Iris pigment epithelial cell (primary cell): ENCODE results near the gene NCOR2.

Experiments
- DNase-seq: peaks from one replicate; pipeline ENCODE4 v3.0.0-alpha.2; 2011; ENCODE audit warnings: low read depth

The NCOR2 gene

DNA sequence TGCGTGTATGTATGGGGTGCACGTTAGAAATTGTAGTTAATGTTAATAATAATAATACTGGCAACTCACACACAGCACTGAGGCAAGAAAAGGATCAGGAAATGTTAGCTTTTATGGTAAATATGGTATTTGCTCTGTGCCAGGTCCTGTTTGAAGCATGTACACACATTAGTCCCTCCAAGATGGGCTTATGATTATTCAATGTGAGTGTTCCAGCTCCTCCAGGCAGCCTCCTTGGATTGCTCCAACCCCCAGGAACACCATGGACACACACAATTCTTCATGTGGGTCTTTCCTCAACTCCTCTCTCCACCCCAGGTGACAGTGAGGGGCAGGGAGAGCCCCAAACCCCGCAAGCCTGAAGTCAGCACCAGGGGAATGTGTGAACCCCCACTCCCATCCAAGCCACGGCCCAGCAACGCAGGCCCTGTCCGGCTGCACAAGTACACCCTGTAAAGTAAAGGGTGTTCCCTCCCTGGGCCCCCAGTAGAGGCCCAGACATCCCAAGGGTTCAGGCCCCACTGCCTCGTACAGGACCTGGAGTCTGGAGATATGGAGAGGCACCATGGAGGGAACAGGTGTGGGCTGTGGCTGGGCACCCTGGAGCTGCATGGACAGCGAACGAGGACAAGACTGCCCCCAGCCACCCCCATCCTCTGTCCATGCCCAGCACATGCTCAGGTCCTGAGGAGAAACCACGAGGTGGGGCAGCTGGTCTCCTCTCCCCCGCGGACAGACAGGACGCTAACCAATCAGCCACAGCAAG lies 41.3 kb downstream of the NCOR2 start:
- no peak for DNase-seq

DNA sequence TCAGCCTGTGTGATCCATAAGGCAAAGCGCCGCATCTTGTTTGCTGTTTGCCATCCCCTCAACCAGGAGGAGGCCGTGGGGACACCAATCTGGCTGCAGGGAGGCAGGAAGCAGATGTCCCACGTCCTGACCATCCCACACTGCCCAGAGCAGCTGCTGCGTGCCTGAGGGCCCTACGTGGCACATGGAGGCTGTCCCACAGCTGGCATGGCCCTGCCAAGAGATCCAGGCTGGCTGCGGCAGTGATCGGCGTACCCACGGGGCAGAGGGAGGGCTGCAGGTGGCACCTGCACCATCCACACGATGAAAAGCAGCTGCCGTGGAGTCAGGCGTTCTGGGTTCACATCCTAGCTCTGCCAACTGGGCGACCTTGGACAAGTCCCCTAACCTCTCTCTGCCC lies 42.0 kb downstream of the NCOR2 start:
- DNase-seq = no peak

DNA sequence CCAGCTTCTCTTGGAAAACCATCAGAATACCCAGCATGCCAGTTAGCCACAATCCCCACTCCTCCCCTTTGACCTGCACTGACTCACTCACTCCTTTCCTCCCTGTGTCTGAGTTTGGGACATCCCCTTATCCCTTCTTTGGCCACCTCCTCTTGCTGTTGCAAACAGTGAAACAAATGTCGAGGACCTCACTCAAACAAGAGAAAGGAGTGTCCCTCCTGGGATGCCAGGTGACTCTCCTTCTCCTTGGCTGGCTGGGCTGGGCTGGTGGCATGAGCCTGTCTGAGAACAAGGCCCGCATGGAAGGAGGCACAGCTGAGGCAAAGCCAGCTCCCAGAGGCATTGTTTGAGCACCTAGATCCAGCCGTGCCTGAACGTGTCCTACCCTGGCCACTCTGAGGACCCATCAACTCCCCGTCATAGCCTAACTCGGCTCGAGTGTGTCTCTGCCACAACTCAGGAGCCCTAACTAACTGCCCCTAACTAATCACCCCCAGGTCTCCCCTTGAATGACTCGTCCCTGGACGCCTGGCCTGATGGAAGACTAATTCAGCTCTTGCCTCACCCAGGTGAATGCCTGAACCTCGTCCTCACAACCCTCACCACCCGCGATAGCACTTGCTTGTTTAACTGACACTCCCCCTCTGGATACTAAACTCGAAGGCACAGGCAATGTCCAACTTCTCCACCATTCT lies 43.0 kb downstream of the NCOR2 start:
- peak; percentile 84 for DNase-seq

DNA sequence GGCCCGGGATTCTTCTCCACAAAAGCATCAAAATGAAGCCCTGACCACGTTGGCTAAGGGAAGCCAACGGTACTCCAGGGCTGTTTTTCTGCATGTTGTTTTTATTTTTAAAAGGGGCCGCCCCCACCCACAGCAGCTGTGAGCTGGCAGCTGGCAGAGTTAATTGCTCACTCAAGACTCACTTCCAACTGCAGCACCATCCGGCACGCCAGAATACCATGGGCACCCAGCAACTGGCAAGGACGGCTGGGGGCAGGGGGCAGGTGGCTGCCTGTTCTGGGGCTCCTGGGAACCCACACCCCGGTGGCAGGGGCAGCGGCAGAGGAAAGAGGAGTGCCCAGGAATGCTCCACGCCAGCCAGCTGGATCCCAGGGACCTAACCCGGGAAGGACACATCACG lies 44.3 kb downstream of the NCOR2 start:
- no peak for DNase-seq

DNA sequence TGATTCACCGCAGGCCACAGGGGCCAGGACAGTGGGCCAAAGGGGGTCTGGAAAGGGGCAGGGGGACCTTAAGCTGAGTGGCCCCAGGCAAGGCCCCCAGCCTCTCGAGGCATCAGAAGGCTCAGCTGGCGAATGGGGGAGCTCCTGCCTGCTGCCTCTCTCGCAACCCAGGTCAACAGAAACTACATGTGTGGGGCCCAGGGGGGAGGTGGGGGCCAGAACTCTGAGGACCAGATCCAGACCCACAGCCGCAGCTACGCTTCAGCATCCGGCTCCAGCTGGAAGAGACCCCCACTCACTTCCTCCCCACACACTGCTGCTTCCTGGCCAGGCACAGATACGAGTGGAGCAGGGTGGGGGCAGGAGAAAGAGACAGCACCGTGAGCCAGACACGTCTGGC lies 46.5 kb downstream of the NCOR2 start:
- no peak for DNase-seq

DNA sequence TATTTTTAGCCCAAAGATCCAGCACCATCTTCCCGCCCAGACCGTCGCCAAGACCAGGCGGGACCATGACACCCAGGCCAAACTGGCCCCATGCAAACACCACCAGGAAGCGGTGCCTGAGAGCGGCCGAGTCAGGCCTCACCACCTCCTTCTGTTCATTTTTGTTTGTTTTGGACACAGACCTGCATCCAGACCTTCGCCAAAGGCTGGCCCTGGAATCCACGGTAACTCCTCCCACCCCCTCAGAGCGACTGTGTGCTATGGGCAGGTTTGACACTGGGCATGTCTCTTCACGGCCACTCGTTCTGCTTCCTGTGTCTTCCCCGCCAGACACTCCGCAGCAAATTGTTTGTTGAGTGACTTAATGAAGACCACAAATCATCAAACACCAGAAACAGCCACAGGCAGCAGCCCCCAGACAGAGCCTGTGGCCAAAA lies 47.1 kb downstream of the NCOR2 start:
- peak; percentile 64 for DNase-seq

DNA sequence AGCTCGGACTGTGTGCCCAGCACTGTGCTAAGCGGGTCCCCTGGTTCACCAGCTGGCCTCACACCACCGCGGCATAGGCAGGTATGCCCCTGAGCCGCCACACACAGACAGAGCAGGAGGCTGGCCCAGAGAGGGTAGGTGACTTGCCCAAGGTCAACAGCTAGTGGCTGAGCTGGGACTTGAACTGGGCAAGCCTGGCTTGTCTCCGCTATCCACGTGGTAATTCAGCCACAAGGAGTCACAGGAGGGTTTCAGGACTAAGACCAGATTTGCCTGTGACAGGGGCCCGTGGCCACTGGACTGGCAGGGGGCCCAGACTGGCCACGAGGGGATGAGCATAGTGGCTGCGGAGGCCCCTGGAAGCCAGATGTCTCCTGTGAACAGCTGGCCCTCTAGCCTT lies 47.7 kb downstream of the NCOR2 start:
- DNase-seq = no peak

DNA sequence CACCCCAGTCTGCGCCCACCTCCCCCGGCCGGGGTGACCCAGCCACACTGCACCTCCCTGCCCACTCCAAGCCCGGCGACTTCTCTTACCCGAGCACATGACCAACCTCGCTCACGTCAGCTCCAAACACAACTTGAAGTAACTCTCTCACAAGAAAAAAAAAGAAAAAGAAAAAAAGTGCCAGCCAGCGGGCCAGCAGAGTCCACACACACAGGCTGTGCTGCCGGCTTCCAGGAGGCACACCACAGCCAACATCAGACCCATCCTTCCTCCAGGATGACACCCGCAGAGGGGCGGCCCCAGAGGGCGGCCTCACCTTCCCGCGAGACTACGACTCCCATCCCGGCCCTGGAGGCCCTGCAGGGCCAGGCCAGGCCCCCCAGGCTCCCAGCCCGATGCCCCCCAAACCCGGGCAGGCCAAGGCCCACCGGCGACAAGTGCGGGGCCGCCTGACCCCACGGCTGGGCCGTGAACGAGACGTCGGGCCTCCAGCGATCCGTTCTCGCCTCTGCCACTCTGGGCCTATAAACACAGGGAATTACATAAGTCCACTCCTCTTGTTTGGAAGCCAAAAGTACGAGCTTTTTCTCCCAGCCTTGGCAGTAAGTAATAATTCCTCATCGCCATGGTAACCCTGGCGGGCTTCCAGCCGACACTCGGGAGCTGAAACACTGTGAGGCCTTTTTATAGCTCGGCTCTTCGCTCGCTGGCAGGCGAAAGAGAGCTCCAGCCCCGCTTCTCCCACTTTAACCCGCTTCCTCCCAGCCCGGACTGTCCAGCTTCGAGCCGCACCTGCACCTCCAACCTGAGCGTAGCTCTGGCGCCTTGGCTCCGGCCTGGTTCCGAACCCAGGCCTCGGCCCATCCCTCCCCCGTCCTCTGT lies 49.1 kb downstream of the NCOR2 start:
- peak; percentile 99 for DNase-seq
